Astrocyte (in vitro differentiated cells and primary cell): ENCODE results near the gene RAB29. TPM values are rescaled to one million over a fixed set of nuclear protein-coding genes. Genes with fewer than 3 reads are reported as not detected.

Experiments
- DNase-seq: peaks from one replicate; pipeline ENCODE4 v3.0.0-alpha.2; 2010; ENCODE audit warnings: low read depth
- FAIRE-seq: peaks from 2 replicates; lab custom pipeline; 2011; peaks lifted over from hg19 to GRCh38; lab: Jason Lieb, UNC
- H2AFZ ChIP-seq: 2 replicates; pipeline ENCODE4 v1.6.0; 2012; ENCODE audit warnings: low read depth, low read length, inconsistent platforms
- H3K27ac ChIP-seq: 2 replicates; pipeline ENCODE4 v1.5.1; 2011; ENCODE audit warnings: low read depth, low read length, inconsistent platforms
- H3K27me3 ChIP-seq: 2 replicates; pipeline ENCODE4 v1.6.0; 2011; ENCODE audit warnings: low read length, inconsistent platforms; ENCODE audit not compliant: insufficient read depth
- H3K36me3 ChIP-seq: 2 replicates; pipeline ENCODE4 v1.5.1; 2011; ENCODE audit warnings: low read length, inconsistent platforms; ENCODE audit not compliant: insufficient read depth
- H3K4me1 ChIP-seq: 2 replicates; pipeline ENCODE4 v1.5.1; 2011; ENCODE audit warnings: low read length, inconsistent platforms; ENCODE audit not compliant: insufficient read depth
- H3K4me2 ChIP-seq: 2 replicates; pipeline ENCODE4 v1.6.0; 2012; ENCODE audit warnings: low read length, inconsistent platforms
- H3K4me3 ChIP-seq: 2 replicates; pipeline ENCODE4 v1.5.1; 2011; ENCODE audit warnings: low read depth, mild to moderate bottlenecking, low read length, inconsistent platforms; ENCODE audit not compliant: insufficient read depth
- H3K79me2 ChIP-seq: 2 replicates; pipeline ENCODE4 v1.6.0; 2012; ENCODE audit warnings: mild to moderate bottlenecking, low read length, inconsistent platforms; ENCODE audit not compliant: insufficient read depth
- H3K9ac ChIP-seq: 2 replicates; pipeline ENCODE4 v1.6.0; 2012; ENCODE audit warnings: mild to moderate bottlenecking, low read length, inconsistent platforms
- H3K9me3 ChIP-seq: 2 replicates; pipeline ENCODE4 v1.5.1; 2012; ENCODE audit warnings: low read depth, mild to moderate bottlenecking, low read length, inconsistent platforms; ENCODE audit not compliant: insufficient read depth
- H4K20me1 ChIP-seq: 2 replicates; pipeline ENCODE4 v1.6.0; 2012; ENCODE audit warnings: low read length, inconsistent platforms; ENCODE audit not compliant: insufficient read depth
- H3K27ac Mint-ChIP-seq: one replicate; pipeline ENCODE4 v1.8.0; 2021; ENCODE audit warnings: mild to moderate bottlenecking, mixed read lengths; ENCODE audit not compliant: unreplicated experiment
- H3K27me3 Mint-ChIP-seq: one replicate; pipeline ENCODE4 v1.8.0; 2021; ENCODE audit warnings: low read depth, mixed read lengths; ENCODE audit not compliant: unreplicated experiment
- H3K36me3 Mint-ChIP-seq: one replicate; pipeline ENCODE4 v1.8.0; 2021; ENCODE audit warnings: low read depth, mixed read lengths; ENCODE audit not compliant: unreplicated experiment
- H3K4me1 Mint-ChIP-seq: one replicate; pipeline ENCODE4 v1.8.0; 2021; ENCODE audit warnings: low read depth, mixed read lengths; ENCODE audit not compliant: unreplicated experiment
- H3K4me3 Mint-ChIP-seq: one replicate; pipeline ENCODE4 v1.8.0; 2021; ENCODE audit warnings: mild to moderate bottlenecking, moderate library complexity, mixed read lengths; ENCODE audit not compliant: unreplicated experiment
- H3K9me3 Mint-ChIP-seq: one replicate; pipeline ENCODE4 v1.8.0; 2021; ENCODE audit warnings: mild to moderate bottlenecking, mixed read lengths; ENCODE audit not compliant: unreplicated experiment
- EZH2 ChIP-seq: IDR thresholded peaks from 2 replicates; pipeline ENCODE4 v1.6.1; 2012; ENCODE audit warnings: mild to moderate bottlenecking, low read length, inconsistent platforms; ENCODE audit not compliant: insufficient read depth
- total RNA-seq: library from RNA; stranded (reverse); gene quantifications from 2 replicates; pipeline ENCODE4 v1.2.1, GENCODE V29; 2021
- TF ChIP-seq, protein P1 (sequence below): IDR thresholded peaks from 2 replicates; pipeline ENCODE4 v1.5.1; 2011; ENCODE audit warnings: low read depth, mild to moderate bottlenecking, inconsistent platforms, low read length, moderate library complexity; ENCODE audit not compliant: insufficient read depth

The RAB29 gene
- total RNA-seq, 1 donor from 2014 or later = 13.3 TPM

DNA sequence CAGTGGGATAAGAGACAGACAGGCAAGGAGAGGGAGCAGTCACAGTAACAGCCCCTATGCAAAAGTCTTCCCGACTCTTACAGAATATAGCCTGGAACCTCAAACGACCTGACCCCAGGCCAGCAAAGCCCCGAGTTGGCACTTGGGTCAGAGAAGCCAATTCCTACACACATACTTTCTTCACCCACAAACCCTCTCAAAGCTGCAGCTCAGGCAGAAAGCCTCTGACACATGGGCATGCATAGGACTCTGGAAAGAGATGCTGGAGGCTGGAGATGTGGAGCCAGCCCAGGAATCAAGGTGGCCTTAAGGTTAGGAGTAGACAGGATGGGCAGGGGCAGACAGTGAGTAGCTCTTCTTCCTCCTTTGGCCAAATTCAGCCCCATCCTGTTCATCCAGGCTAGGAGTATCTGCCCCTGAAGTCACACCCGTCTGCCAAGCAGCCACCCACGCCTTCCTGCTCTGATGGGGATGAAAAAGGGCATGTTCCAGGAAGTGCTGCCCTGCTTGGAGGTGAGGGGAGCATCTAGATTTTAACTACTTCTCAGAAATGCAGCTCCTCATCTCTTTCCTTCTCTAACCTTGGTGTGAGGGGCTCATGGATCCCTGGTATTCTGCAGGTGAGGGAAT, 29.9 kb upstream of the RAB29 start:
- H3K4me1 Mint-ChIP-seq = peaks cover 7% of the 10 kb centered on the region
- H3K36me3 Mint-ChIP-seq = peaks cover 16% of the 10 kb centered on the region
- DNase-seq (no peak), FAIRE-seq (no peak)
- TF ChIP-seq, protein P1, sequence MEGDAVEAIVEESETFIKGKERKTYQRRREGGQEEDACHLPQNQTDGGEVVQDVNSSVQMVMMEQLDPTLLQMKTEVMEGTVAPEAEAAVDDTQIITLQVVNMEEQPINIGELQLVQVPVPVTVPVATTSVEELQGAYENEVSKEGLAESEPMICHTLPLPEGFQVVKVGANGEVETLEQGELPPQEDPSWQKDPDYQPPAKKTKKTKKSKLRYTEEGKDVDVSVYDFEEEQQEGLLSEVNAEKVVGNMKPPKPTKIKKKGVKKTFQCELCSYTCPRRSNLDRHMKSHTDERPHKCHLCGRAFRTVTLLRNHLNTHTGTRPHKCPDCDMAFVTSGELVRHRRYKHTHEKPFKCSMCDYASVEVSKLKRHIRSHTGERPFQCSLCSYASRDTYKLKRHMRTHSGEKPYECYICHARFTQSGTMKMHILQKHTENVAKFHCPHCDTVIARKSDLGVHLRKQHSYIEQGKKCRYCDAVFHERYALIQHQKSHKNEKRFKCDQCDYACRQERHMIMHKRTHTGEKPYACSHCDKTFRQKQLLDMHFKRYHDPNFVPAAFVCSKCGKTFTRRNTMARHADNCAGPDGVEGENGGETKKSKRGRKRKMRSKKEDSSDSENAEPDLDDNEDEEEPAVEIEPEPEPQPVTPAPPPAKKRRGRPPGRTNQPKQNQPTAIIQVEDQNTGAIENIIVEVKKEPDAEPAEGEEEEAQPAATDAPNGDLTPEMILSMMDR = no peak
- TF ChIP-seq EZH2 = no peak
- H3K27me3 Mint-ChIP-seq = peaks cover 3% of the 10 kb centered on the region
- Histone ChIP-seq H3K4me3 (no peak overlapping the region), H2AFZ (no peak overlapping the region), H3K4me2 (no peak overlapping the region), H4K20me1 (peaks cover 63% of the 10 kb centered on the region), H3K9ac (no peak overlapping the region), H3K9me3 (no peaks in the 10 kb centered on the region), H3K27ac (no peak overlapping the region), H3K36me3 (no peaks in the 10 kb centered on the region), H3K79me2 (peaks cover 16% of the 10 kb centered on the region), H3K4me1 (peaks cover 2% of the 10 kb centered on the region), H3K27me3 (no peaks in the 10 kb centered on the region)
- H3K9me3 Mint-ChIP-seq = no peaks in the 10 kb centered on the region
- no peak overlapping the region for H3K27ac Mint-ChIP-seq
- H3K4me3 Mint-ChIP-seq = no peak overlapping the region

- no peak for TF ChIP-seq EZH2
- TF ChIP-seq, protein P1 = no peak
- H3K27me3 Mint-ChIP-seq = peaks cover 3% of the 10 kb centered on the region
- Histone ChIP-seq H2AFZ (no peak overlapping the region), H3K4me2 (no peak overlapping the region), H3K27me3 (no peaks in the 10 kb centered on the region), H3K9me3 (no peaks in the 10 kb centered on the region), H3K4me1 (peaks cover 2% of the 10 kb centered on the region), H3K27ac (no peak overlapping the region), H3K9ac (no peak overlapping the region), H3K4me3 (no peak overlapping the region), H4K20me1 (peaks cover 57% of the 10 kb centered on the region), H3K36me3 (no peaks in the 10 kb centered on the region), H3K79me2 (peaks cover 13% of the 10 kb centered on the region)
- H3K4me1 Mint-ChIP-seq = peaks cover 7% of the 10 kb centered on the region
- H3K9me3 Mint-ChIP-seq = no peaks in the 10 kb centered on the region
- no peak overlapping the region for H3K4me3 Mint-ChIP-seq
- H3K36me3 Mint-ChIP-seq = peaks cover 17% of the 10 kb centered on the region
- DNase-seq (no peak), FAIRE-seq (no peak)
- H3K27ac Mint-ChIP-seq = no peak overlapping the region
These were observed 29.3 kb upstream of the RAB29 start for GRCh38 chr1:205804605-205805004.

DNA sequence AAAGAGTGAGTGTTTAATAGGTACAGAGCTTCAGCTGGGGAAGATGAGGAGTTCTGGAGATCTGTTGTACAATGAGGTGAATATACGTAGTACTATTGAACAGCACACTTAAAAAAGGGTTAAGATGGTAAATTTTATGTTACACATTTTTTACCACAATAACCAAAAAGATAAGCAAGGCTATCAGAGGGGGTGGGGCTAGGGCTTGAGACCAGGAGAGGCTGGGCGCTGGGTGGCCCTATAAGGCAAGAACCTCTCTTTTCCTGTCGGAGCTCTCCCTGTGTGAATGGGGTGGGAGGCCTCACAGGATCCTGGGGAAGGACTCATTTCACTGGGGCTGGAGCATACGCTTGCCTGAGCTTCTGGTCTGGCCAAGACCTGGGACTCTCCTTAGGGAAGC, 28.7 kb upstream of the RAB29 start:
- H3K36me3 Mint-ChIP-seq = peaks cover 19% of the 10 kb centered on the region
- Histone ChIP-seq H3K4me3 (no peak overlapping the region), H4K20me1 (peaks cover 51% of the 10 kb centered on the region), H3K4me2 (no peak overlapping the region), H2AFZ (no peak overlapping the region), H3K9ac (no peak overlapping the region), H3K4me1 (peaks cover 2% of the 10 kb centered on the region), H3K9me3 (no peaks in the 10 kb centered on the region), H3K27ac (no peak overlapping the region), H3K27me3 (no peaks in the 10 kb centered on the region), H3K36me3 (no peaks in the 10 kb centered on the region), H3K79me2 (peaks cover 11% of the 10 kb centered on the region)
- TF ChIP-seq EZH2 = no peak
- TF ChIP-seq, protein P1 = no peak
- H3K27ac Mint-ChIP-seq = no peak overlapping the region
- peaks cover 3% of the 10 kb centered on the region for H3K27me3 Mint-ChIP-seq
- H3K4me1 Mint-ChIP-seq = peaks cover 7% of the 10 kb centered on the region
- DNase-seq = no peak
- no peaks in the 10 kb centered on the region for H3K9me3 Mint-ChIP-seq
- no peak for FAIRE-seq
- no peak overlapping the region for H3K4me3 Mint-ChIP-seq
